HG03095 (cell line): ENCODE data around the gene CASKIN1.

Experiments
- ATAC-seq: cut with Tn5 transposase; IDR thresholded peaks from one replicate; pipeline ENCODE4 v1.9.1; 2021; ENCODE audit warnings: moderate library complexity; ENCODE audit not compliant: unreplicated experiment

The CASKIN1 gene

GRCh38 chr16:2160915-2161551 lies 35.4 kb downstream of the CASKIN1 start:
- ATAC-seq: no peak

- no peak for ATAC-seq
Observed at GRCh38 chr16:2159175-2159838, 37.1 kb downstream of the CASKIN1 start.

- ATAC-seq: no peak
Observed at GRCh38 chr16:2158262-2158638, 38.2 kb downstream of the CASKIN1 start.

GRCh38 chr16:2157480-2158261 lies 38.7 kb downstream of the CASKIN1 start:
- ATAC-seq: no peak

- ATAC-seq: no peak
Observed at GRCh38 chr16:2156849-2157224, 39.6 kb downstream of the CASKIN1 start.

- no peak for ATAC-seq
Observed at GRCh38 chr16:2155977-2156848, 40.2 kb downstream of the CASKIN1 start.

- peak; percentile 76 for ATAC-seq
Observed at GRCh38 chr16:2155091-2155950, 41.1 kb downstream of the CASKIN1 start, which contains the start of gene TRAF7. Gene TRAF7 (plus strand): TSS chr16:2155782. CDS start chr16:2163921, 8,139 bp downstream.

GRCh38 chr16:2154533-2155090 lies 41.8 kb downstream of the CASKIN1 start:
- no peak for ATAC-seq

GRCh38 chr16:2152695-2153506 lies 43.5 kb downstream of the CASKIN1 start:
- no peak for ATAC-seq

GRCh38 chr16:2151188-2152091 lies 45.0 kb downstream of the CASKIN1 start:
- no peak for ATAC-seq

- no peak for ATAC-seq
Observed at GRCh38 chr16:2150418-2151187, 45.8 kb downstream of the CASKIN1 start.

GRCh38 chr16:2149630-2150417 lies 46.6 kb downstream of the CASKIN1 start:
- no peak for ATAC-seq

GRCh38 chr16:2148714-2149629 lies 47.4 kb downstream of the CASKIN1 start:
- no peak for ATAC-seq

GRCh38 chr16:2147981-2148671 lies 48.3 kb downstream of the CASKIN1 start, which contains the start of gene RAB26:
Gene RAB26 (plus strand): TSS chr16:2148625. CDS start chr16:2148784, 159 bp downstream.
- ATAC-seq: no peak

- ATAC-seq: no peak
Observed at GRCh38 chr16:2147378-2147777, 49.0 kb downstream of the CASKIN1 start.
